ENCODE results near the gene ZNF536. TPM values are rescaled to one million over a fixed set of nuclear protein-coding genes. Genes with fewer than 3 reads are reported as not detected.

Gene ZNF536
- total RNA-seq, 1 experiment from 2014 or later, result 0.35 TPM

- Mint-ChIP-seq H3K4me1 (no peaks in the 10 kb centered on the region), H3K9me3 (no peaks in the 10 kb centered on the region), H3K4me3 (no peak overlapping the region), H3K27ac (no peak overlapping the region), H3K27me3 (ENCODE audit: low read depth) (no peaks in the 10 kb centered on the region), H3K36me3 (no peaks in the 10 kb centered on the region)
- TF ChIP-seq ZNF416 (CRISPR knock-in tag; IDR thresholded peaks at IDR 0.05), result no peak
- no peak for TF ChIP-seq STAT6 (CRISPR knock-in tag; conservative IDR thresholded peaks at IDR 0.05; ENCODE audit: low read depth)
- no peak for TF ChIP-seq NR2C2 (CRISPR knock-in tag; IDR thresholded peaks at IDR 0.05)
- no peak for TF ChIP-seq E2F5 (CRISPR knock-in tag; IDR thresholded peaks at IDR 0.05)
- TF ChIP-seq, protein P1, sequence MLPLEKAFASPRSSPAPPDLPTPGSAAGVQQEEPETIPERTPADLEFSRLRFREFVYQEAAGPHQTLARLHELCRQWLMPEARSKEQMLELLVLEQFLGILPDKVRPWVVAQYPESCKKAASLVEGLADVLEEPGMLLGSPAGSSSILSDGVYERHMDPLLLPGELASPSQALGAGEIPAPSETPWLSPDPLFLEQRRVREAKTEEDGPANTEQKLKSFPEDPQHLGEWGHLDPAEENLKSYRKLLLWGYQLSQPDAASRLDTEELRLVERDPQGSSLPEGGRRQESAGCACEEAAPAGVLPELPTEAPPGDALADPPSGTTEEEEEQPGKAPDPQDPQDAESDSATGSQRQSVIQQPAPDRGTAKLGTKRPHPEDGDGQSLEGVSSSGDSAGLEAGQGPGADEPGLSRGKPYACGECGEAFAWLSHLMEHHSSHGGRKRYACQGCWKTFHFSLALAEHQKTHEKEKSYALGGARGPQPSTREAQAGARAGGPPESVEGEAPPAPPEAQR (CRISPR knock-in tag; IDR thresholded peaks at IDR 0.05), result no peak
- TF ChIP-seq, protein P2, sequence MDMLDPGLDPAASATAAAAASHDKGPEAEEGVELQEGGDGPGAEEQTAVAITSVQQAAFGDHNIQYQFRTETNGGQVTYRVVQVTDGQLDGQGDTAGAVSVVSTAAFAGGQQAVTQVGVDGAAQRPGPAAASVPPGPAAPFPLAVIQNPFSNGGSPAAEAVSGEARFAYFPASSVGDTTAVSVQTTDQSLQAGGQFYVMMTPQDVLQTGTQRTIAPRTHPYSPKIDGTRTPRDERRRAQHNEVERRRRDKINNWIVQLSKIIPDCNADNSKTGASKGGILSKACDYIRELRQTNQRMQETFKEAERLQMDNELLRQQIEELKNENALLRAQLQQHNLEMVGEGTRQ (CRISPR knock-in tag; IDR thresholded peaks at IDR 0.05), result no peak
- ChIA-PET CTCF (no interaction called here), POLR2A (no interaction called here)
- no peak for DNase-seq (ENCODE audit: low spot score)
- no peak for ATAC-seq
Observed at GRCh38 chr19:30428092-30428680, 56.0 kb downstream of the ZNF536 start.

DNA sequence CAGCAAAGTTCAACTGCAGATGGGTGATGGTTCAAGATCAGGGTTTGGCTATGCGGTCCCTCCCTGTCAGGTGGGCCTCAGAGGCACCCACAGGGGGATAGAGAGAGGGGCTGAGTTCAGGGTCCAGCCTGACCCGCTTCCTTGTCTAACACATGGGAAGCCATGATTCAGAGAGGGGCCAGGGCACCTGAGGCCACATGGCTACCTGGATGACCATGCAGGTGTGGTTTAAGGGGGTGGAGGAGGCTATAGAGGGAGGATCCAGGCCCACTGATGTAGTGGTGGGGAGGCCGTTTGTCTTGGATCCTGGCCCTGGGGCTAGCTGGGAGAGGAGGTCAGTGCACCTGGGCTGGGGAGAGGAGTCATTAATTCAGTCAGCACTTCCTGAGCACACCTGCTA is 56.7 kb downstream of the ZNF536 start:
- CTCF ChIA-PET, result no interaction called here
- Mint-ChIP-seq H3K27me3 (ENCODE audit: low read depth) (no peaks in the 10 kb centered on the region), H3K36me3 (no peaks in the 10 kb centered on the region), H3K4me3 (no peak overlapping the region), H3K4me1 (no peaks in the 10 kb centered on the region), H3K9me3 (no peaks in the 10 kb centered on the region), H3K27ac (no peak overlapping the region)
- TF ChIP-seq, protein P3, sequence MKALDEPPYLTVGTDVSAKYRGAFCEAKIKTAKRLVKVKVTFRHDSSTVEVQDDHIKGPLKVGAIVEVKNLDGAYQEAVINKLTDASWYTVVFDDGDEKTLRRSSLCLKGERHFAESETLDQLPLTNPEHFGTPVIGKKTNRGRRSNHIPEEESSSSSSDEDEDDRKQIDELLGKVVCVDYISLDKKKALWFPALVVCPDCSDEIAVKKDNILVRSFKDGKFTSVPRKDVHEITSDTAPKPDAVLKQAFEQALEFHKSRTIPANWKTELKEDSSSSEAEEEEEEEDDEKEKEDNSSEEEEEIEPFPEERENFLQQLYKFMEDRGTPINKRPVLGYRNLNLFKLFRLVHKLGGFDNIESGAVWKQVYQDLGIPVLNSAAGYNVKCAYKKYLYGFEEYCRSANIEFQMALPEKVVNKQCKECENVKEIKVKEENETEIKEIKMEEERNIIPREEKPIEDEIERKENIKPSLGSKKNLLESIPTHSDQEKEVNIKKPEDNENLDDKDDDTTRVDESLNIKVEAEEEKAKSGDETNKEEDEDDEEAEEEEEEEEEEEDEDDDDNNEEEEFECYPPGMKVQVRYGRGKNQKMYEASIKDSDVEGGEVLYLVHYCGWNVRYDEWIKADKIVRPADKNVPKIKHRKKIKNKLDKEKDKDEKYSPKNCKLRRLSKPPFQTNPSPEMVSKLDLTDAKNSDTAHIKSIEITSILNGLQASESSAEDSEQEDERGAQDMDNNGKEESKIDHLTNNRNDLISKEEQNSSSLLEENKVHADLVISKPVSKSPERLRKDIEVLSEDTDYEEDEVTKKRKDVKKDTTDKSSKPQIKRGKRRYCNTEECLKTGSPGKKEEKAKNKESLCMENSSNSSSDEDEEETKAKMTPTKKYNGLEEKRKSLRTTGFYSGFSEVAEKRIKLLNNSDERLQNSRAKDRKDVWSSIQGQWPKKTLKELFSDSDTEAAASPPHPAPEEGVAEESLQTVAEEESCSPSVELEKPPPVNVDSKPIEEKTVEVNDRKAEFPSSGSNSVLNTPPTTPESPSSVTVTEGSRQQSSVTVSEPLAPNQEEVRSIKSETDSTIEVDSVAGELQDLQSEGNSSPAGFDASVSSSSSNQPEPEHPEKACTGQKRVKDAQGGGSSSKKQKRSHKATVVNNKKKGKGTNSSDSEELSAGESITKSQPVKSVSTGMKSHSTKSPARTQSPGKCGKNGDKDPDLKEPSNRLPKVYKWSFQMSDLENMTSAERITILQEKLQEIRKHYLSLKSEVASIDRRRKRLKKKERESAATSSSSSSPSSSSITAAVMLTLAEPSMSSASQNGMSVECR (CRISPR knock-in tag; IDR thresholded peaks at IDR 0.05; ENCODE audit: borderline replicate concordance), result no peak
- TF ChIP-seq ZNF232 (CRISPR knock-in tag; IDR thresholded peaks at IDR 0.05) (no peak), RORB (CRISPR knock-in tag; IDR thresholded peaks at IDR 0.05) (no peak), TCF7 (CRISPR knock-in tag; IDR thresholded peaks at IDR 0.05; ENCODE audit: low read depth) (no peak)
- TF ChIP-seq, protein P4, sequence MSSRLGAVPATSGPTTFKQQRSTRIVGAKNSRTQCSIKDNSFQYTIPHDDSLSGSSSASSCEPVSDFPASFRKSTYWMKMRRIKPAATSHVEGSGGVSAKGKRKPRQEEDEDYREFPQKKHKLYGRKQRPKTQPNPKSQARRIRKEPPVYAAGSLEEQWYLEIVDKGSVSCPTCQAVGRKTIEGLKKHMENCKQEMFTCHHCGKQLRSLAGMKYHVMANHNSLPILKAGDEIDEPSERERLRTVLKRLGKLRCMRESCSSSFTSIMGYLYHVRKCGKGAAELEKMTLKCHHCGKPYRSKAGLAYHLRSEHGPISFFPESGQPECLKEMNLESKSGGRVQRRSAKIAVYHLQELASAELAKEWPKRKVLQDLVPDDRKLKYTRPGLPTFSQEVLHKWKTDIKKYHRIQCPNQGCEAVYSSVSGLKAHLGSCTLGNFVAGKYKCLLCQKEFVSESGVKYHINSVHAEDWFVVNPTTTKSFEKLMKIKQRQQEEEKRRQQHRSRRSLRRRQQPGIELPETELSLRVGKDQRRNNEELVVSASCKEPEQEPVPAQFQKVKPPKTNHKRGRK (CRISPR knock-in tag; IDR thresholded peaks at IDR 0.05; ENCODE audit: borderline replicate concordance), result no peak
- TF ChIP-seq, protein P5, sequence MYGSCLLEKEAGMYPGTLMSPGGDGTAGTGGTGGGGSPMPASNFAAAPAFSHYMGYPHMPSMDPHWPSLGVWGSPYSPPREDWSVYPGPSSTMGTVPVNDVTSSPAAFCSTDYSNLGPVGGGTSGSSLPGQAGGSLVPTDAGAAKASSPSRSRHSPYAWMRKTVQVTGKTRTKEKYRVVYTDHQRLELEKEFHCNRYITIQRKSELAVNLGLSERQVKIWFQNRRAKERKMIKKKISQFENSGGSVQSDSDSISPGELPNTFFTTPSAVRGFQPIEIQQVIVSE (CRISPR knock-in tag; IDR thresholded peaks at IDR 0.05; ENCODE audit: borderline replicate concordance), result no peak
- POLR2A ChIA-PET, result no interaction called here
- DNase-seq (ENCODE audit: low spot score), result no peak
- ATAC-seq, result no peak
